Measurements from ENCODE around the gene CCDC171. TPM values are rescaled to one million over a fixed set of nuclear protein-coding genes. Genes with fewer than 3 reads are reported as not detected.

The CCDC171 gene
- total RNA-seq, 2 donors from 2014 or later: 2.0 to 7.6 TPM

GRCh38 chr9:15761551-15761950 lies 208.7 kb downstream of the CCDC171 start:
- TF ChIP-seq, protein P1, sequence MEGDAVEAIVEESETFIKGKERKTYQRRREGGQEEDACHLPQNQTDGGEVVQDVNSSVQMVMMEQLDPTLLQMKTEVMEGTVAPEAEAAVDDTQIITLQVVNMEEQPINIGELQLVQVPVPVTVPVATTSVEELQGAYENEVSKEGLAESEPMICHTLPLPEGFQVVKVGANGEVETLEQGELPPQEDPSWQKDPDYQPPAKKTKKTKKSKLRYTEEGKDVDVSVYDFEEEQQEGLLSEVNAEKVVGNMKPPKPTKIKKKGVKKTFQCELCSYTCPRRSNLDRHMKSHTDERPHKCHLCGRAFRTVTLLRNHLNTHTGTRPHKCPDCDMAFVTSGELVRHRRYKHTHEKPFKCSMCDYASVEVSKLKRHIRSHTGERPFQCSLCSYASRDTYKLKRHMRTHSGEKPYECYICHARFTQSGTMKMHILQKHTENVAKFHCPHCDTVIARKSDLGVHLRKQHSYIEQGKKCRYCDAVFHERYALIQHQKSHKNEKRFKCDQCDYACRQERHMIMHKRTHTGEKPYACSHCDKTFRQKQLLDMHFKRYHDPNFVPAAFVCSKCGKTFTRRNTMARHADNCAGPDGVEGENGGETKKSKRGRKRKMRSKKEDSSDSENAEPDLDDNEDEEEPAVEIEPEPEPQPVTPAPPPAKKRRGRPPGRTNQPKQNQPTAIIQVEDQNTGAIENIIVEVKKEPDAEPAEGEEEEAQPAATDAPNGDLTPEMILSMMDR (IDR thresholded peaks at IDR 0.05): no peak
- TF ChIP-seq POLR2A (IDR thresholded peaks at IDR 0.05) (no peak), POLR2AphosphoS5 (IDR thresholded peaks at IDR 0.05) (no peak)
- 97% methylated on average over 2 of the region's 2 CpGs for WGBS
- no peaks in the 10 kb centered on the region for H3K9me3 ChIP-seq
- H3K27ac ChIP-seq: no peak overlapping the region
- no peaks in the 10 kb centered on the region for H3K27me3 ChIP-seq (replicated peaks; ENCODE audit: insufficient read depth)
- DNase-seq (ENCODE audit: low spot score): no peak
- intact Hi-C loops (cut with DNase I): no loop called here
- no peak overlapping the region for H3K4me3 ChIP-seq
- H3K36me3 ChIP-seq: no peaks in the 10 kb centered on the region
- no peaks in the 10 kb centered on the region for H3K4me1 ChIP-seq (replicated peaks)

- no peaks in the 10 kb centered on the region for H3K4me1 ChIP-seq (replicated peaks)
- no peak for DNase-seq (ENCODE audit: low spot score)
- no peaks in the 10 kb centered on the region for H3K9me3 ChIP-seq
- H3K4me3 ChIP-seq: no peak overlapping the region
- TF ChIP-seq POLR2A (IDR thresholded peaks at IDR 0.05): no peak
- WGBS: 83% methylated on average over 1 of the region's 1 CpG
- H3K27me3 ChIP-seq (replicated peaks; ENCODE audit: insufficient read depth): no peaks in the 10 kb centered on the region
- intact Hi-C loops (cut with DNase I): no loop called here
- no peak overlapping the region for H3K27ac ChIP-seq
- H3K36me3 ChIP-seq: no peaks in the 10 kb centered on the region
These were observed 210.5 kb downstream of the CCDC171 start for GRCh38 chr9:15763371-15763770.

DNA sequence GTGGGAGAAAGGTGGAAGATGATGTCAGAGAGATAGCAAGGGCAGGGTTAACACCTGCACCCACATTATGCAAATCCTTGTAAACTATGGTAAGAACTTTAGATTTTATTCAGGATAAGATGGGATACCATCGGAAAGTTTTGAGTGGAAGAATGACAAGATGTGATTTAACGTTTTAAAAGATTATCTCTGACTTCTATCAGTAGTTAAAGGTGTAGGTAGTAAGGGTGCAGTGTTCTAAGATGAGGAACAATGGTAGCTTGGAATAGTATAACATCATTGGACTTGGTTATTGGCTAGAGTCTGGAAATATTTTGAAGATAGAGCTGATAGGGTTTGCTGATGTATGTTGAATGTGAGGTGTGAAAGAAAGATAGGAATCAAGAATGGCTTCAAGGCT lies 211.3 kb downstream of the CCDC171 start:
- H3K27ac ChIP-seq: no peak overlapping the region
- DNase-seq (ENCODE audit: low spot score): no peak
- H3K4me3 ChIP-seq: no peak overlapping the region
- intact Hi-C loops (cut with DNase I): no loop called here
- TF ChIP-seq POLR2A (IDR thresholded peaks at IDR 0.05): no peak
- TF ChIP-seq, protein P1 (IDR thresholded peaks at IDR 0.05): no peak
- no peak for TF ChIP-seq POLR2AphosphoS5 (IDR thresholded peaks at IDR 0.05)
- WGBS: 66% methylated on average over 2 of the region's 2 CpGs
- no peaks in the 10 kb centered on the region for H3K9me3 ChIP-seq
- H3K27me3 ChIP-seq (replicated peaks; ENCODE audit: insufficient read depth): no peaks in the 10 kb centered on the region
- no peaks in the 10 kb centered on the region for H3K4me1 ChIP-seq (replicated peaks)
- H3K36me3 ChIP-seq: no peaks in the 10 kb centered on the region

GRCh38 chr9:15769547-15769946 lies 216.7 kb downstream of the CCDC171 start:
- H3K4me1 ChIP-seq (replicated peaks): no peaks in the 10 kb centered on the region
- H3K36me3 ChIP-seq: no peaks in the 10 kb centered on the region
- H3K27ac ChIP-seq: no peak overlapping the region
- H3K4me3 ChIP-seq: no peak overlapping the region
- no peak for DNase-seq (ENCODE audit: low spot score)
- intact Hi-C loops (cut with DNase I): no loop called here
- TF ChIP-seq POLR2AphosphoS5 (IDR thresholded peaks at IDR 0.05) (no peak), POLR2A (IDR thresholded peaks at IDR 0.05) (no peak)
- TF ChIP-seq, protein P1 (IDR thresholded peaks at IDR 0.05): no peak
- 80% methylated on average over 5 of the region's 5 CpGs for WGBS
- no peaks in the 10 kb centered on the region for H3K27me3 ChIP-seq (replicated peaks; ENCODE audit: insufficient read depth)
- no peaks in the 10 kb centered on the region for H3K9me3 ChIP-seq

DNA sequence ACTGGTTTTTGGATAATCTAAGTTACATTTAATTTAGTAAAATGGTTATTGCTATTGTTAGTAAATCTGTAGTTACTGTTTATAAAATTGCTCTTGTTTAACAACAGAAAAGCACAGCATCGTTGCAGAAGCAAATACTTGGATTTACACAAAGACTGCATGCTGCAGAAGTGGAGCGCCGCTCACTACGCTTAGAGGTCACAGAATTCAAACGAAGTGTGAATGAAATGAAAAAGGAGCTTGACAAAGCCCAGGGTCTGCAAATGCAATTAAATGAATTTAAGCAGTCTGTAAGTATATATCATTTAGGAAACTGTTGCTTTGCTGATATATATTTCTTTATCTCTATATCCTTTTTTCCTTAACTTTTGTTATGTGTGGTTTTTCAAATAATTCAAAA lies 226.0 kb downstream of the CCDC171 start:
- Histone ChIP-seq H3K4me3 (no peak overlapping the region), H3K4me1 (replicated peaks) (no peaks in the 10 kb centered on the region), H3K27me3 (replicated peaks; ENCODE audit: insufficient read depth) (no peaks in the 10 kb centered on the region), H3K27ac (no peak overlapping the region), H3K36me3 (no peaks in the 10 kb centered on the region), H3K9me3 (no peaks in the 10 kb centered on the region)
- no peak for DNase-seq (ENCODE audit: low spot score)
- TF ChIP-seq POLR2A (IDR thresholded peaks at IDR 0.05) (no peak), POLR2AphosphoS5 (IDR thresholded peaks at IDR 0.05) (no peak)
- TF ChIP-seq, protein P1 (IDR thresholded peaks at IDR 0.05): no peak
- intact Hi-C loops (cut with DNase I): no loop called here
- WGBS: 87% methylated on average over 5 of the region's 5 CpGs

All from prostate gland (tissue), 2 donors.